HG03095 (cell line): ENCODE data around the gene PHC3.

Source experiments
- ATAC-seq: cut with Tn5 transposase; IDR thresholded peaks from one replicate; pipeline ENCODE4 v1.9.1; 2021; ENCODE audit warnings: moderate library complexity; ENCODE audit not compliant: unreplicated experiment

The PHC3 gene

DNA sequence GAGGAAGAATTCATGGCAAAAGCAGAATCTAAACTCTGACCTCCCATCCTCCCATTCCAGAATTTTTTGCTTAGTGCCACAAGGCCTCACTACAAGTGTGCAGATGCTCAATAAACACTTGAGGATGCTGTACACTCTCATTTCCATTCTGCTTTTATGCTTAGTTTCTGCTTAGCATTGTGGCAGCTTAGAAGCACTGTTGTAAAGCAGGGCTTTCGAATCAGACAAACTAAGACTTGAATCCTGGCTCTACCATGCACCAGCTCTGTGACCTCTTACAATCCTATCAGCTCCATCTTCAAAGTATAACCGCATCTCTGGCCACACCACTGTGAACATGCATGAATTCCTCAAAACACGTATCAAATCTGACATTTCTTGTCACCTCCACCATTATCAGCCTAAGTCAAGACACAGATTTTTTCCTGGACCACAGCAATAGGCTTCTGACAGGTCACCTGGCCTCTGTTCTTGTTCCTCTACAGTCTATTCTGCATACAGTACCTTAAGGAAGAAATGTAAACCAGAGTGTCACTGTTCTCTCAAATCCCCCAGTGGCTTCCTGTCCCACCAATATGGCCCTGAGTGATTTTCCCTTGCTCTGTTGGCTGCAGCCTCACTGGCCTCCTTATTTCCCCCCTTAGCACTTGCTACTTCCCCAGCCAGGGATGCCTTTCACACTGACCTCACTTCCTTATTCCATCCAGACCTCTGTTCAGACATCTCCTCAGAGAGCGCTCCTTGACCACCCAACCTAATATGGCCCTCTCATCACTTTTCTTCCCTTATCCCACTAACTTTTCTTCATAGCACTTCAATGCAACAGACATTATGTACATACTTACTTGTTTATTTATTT lies 8.1 kb upstream of the PHC3 start:
- no peak for ATAC-seq

DNA sequence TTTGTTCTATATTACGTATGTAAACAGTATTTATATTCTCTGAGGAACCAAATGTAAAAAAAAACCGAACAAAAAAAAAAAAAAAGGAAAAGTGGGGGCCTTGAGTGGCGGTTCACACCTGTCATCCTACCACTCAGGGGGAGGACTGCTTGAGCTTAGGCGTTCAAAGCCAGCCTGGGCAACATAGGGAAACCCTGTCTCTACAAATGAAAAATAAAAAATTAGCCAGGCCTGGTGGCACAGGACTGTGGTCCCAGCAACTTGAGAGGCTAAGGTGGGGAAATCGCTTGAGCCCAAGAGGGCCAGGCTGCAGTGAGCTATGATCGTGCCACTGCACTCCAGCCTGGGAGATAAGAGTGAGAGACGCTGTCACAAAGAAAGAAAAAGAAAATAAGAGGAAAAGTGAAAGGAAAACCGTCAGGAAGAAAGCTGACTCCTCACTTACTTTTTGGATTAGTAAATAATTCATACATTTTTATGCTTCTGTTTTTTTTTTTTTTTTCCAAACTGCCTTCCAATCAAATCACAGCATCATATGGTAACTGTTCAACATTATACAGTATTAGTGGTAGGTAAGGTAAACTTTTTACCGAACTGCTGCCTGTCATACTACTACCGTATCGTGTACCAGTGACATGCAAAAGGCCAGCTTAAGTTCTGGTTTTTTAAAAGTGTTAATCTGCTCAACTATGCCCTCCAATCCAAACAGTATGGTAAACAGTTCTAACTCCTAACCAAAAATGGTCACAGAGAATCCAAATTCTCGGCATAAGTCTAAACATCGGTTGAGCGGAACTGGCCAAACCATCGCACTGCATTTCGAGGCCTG lies 1.2 kb downstream of the PHC3 start:
- ATAC-seq: peak; percentile 25

DNA sequence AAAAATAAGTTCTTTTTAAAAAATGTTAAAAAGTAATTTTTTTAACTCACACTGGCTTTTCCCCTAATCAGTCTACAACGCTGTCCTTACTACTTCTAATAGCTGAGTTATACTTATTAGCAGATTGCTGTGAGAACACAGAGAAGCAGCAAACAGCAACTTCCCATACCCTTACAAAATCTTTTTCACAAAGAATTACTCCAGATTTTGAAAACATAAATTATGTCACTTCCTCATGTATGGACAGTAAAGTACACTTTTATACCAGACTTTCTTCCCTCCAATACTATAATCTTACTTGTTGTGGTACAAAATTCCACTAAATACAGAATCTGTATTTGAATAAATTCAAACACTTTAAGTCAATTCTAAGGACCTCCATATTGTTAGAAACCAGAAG lies 2.1 kb downstream of the PHC3 start:
- ATAC-seq: no peak

DNA sequence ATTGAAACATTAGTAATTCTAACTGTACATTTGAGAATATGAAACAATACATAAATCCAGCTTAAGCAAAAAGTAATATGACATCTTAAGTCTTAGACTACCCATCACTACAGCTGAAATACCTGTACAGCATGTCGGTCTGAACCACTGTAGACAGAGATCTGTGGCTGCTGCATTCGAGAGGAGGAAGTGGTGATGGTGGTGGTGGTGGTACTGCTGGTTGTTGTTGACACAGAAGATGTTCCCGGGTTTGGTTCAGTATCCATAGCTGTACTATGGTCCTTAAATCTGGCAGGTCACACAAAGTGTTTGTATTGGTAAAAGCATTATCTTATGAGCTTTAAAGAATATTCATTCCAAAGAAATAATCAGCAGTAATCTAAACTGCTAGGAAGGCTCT lies 2.9 kb downstream of the PHC3 start:
- no peak for ATAC-seq

DNA sequence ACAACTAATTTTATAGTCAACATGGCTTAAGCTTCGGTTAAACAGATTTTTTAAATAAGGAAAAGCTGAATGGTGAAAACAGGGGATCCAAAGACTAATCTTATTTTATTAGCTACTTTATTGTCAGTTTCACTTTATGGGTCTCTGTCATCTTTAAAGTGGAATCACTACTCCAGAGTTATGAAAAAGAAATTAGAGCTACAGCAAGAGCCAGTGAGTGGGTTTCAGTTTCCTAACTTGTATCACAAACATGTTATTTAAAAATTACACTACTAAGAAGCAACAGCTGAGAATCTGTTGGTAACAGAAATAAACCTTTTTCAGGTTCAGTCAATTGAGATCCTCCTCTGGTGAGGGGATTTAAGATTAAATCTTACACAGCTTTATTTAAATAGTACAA lies 10.0 kb downstream of the PHC3 start:
- peak; percentile 71 for ATAC-seq

DNA sequence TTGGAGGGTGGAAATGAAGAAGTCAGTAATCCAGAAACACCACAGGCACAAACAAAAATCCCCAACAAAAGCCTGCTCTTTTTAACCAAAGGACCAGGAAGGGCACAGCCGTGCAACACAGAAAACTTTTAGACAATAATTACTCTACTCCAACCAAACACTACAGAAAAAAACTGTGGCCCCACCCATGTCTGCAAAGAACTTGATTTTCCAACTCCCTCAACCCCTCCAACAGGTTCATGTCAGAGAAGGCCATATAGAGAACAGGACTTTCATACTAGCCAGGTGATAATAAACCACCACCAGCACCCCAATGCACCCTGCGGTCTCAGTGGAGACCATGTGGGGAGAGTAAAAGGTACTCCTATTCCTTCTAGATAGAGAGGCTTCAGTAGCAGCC lies 16.8 kb downstream of the PHC3 start:
- no peak for ATAC-seq

DNA sequence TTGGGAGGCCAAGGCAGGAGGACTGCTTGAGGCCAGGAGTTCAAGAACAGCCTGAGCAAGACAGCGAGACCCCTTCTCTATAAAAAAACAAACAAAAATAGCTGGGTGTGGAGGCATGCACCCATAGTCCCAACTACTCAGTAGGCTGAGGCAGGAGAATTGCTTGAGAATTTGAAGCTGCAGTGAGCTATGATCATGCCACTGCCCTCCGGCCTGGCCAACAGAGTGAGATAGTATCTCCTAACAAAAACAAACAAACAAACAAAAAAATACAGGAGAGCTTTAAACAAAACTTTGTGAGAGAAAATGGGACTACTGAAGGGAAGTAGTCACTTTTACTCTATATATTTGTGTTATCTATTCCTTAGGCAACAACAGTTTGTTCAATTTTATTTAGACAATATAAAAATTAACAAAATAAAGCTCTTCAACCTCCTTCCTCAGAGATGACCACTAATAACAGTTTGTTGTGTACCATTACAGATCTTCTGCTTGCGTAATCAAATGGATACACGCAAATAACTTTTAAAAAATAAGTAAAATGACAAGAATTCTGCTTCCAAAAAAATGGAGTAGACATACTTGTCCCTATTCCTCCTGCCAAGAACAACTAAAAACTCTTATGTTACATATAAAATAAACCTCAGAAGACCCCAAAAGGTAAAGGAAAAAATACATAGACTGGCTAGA lies 17.4 kb downstream of the PHC3 start:
- ATAC-seq: no peak

DNA sequence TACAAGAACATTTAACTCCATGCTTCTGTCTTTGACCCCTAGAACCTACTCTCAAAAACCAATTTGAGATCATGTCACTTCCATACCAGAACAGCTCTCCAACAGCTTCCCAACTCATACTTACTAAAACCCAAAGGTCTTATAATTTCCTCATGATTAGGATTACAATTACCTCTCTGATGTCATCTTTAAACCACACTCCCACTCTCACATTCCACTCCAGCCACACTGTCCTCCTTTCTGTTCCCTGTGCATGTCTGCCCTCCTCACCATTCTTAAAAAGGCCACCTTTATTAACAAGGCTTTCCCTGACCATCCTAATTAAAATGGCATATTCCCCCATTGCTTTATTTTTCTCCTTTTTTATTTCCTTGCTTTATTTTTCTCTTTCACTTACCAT lies 18.9 kb downstream of the PHC3 start:
- no peak for ATAC-seq

DNA sequence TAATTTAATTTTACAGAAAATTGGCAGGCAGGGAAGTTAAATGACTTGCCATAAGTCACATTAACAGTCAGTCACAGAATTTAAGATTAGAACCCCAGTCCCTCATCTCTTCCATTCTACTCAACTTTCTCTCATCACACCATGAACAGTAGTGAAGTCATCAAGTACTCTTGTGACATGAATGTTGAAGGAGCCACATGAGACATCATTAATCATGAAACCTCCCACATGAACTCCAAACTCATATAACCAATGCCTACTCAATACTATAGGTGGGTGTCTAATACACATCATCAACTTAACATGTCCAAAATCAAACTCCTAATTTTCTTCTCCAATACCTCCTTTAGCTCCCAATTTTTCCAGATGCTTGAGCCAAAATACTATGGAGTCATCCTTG lies 19.5 kb downstream of the PHC3 start:
- ATAC-seq: no peak

DNA sequence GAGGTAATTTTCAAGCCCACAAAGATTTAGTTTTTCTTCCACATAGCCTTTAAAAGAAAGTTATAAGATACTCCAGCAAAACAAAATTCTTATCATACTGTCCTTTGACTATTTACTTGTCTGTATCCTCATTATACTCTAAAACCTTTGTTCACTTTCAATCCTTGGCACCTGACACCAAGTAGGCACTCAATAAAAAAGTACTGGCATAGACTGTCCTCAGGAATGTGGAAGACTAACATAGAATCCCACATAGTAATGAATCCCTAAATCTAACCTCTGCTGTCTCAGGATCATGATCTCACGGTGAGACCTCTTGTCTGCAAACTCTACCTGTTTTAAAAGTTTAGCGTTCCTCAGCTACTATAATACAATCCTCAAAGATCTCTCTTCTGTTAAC lies 21.6 kb downstream of the PHC3 start:
- ATAC-seq: no peak

DNA sequence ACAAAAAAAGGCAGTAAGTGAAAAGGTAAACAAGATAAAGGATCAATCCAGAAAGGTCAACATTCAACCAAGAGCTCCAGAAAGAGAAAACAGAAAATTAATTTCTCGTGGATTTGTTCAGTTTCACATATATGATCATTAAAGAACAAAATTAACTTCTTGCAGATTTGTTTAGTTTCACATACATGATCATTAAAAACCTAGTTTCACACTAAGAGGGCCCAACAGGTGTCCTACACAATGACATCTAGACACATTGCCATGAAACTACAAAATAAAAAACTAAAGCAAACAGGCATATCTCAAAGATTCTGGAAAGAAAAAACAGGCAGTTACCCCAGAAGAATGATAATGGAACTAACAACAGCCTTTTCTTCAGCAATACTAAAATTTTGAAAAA lies 22.1 kb downstream of the PHC3 start:
- no peak for ATAC-seq

DNA sequence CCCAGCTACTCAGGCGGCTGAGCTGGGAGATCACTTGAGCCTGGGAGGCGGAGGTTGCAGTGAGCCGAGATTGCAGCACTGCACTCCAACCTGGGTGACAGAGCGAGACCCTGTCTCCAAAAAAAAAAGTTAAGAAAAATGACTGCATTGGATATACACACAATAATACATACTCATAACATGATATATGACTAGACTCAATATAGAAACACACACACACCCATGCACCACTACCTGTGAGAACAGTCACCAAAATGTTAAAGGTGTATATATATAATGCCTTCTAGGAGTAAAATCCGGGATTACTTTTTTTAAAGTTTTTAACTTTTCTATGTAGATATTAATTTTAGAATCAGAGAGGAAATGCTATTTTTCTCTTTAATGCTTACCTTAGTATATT lies 25.9 kb downstream of the PHC3 start:
- no peak for ATAC-seq

DNA sequence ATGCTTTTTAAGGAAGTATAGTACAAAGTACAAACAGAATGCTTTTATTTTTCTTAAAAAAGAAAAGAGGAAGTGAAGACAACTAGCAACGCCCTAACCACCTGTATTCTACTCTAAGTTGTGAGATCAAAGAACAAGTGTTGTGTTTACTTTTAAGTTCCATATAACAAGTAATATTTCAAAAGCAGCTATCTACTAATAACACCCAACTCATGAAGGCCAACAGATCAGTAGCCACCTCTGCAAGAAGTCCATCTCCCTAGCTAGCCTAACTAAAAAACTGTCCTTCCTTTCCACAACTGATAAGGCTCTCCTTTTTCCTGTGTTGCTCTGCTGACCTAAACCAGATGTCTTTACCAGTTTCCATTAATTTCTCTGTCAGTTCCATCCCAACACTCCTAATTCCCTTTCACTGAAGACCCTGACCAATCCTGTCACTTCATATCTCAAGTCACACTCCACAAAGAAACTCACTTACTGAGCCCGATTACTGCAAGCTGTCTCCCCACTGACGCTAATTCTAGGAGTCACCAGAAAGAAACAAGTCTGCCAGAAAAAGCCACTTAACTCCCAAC lies 26.9 kb downstream of the PHC3 start:
- ATAC-seq: peak; percentile 89

DNA sequence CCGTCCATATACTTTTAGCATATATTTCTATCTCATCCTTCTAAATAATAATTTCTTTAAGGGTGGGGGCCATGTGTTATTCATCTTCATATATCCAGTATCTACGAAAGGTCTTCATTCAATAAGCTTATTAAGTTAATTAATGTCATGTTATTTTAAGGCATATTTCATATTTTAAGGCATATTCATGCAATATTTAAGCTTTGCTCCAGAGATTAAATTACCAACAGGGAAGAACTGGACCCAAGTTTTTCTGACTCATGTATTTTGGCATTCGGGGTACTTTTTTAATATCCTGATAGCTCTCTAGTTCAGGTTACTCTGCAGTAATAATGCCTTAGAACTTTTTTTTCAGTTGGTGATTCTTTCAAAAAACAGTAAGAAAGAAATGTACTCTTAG lies 27.4 kb downstream of the PHC3 start:
- peak; percentile 4 for ATAC-seq

DNA sequence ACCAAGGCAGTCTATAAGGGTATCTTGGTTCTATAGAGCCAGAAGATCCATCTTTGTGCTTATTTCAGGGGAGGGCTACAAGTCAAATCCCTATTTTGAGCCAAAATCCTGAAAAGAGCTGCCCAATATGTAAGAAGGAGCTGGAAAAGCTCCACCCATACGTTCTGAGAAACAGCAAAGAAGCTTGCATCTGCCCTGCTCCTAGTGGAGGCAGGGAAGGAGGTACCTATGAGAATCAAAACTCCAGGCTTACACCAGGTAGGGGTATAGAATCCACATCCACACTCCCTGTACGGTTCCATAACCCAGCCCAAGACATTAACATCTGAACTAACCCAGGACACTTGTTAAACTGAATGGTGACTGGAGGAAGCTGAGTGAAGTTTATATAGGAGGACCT lies 30.0 kb downstream of the PHC3 start:
- ATAC-seq: no peak

DNA sequence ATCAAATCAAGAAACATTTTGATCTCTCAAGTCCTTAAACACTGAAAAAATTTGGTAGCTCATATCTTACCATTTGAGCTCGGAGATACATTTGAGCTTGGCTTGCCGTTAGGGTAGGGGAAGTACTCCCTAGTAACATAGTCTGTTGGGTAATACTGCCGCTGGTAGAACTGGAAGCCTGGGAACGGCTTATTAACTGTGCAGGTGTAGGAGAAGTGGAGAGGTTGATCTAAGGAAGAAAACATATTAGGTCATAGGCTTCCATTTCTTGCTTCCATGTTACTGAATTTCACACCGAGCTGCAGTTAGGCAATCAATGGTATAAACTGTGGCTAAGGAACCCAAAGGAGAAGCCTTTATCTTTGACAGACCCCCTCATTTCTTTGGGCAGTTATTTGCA lies 32.5 kb downstream of the PHC3 start:
- no peak for ATAC-seq

DNA sequence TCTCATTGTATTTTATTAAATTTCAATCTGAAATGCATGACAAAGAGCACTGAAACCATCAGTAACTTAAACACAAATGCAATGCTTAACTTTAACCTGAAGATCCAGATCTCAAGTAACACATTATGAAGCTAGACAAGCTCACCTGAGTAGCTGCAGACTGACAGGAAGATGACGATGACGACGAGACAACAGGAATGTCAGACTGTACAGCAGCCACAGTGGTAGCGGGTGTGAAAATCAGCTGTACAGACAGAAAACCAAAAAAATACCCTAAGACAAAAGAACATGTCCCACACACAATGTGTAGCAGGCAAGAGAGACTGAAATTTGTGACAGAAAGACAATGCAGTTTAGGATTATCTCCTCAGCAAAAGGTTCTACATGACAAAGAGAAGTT lies 36.3 kb downstream of the PHC3 start:
- no peak for ATAC-seq

DNA sequence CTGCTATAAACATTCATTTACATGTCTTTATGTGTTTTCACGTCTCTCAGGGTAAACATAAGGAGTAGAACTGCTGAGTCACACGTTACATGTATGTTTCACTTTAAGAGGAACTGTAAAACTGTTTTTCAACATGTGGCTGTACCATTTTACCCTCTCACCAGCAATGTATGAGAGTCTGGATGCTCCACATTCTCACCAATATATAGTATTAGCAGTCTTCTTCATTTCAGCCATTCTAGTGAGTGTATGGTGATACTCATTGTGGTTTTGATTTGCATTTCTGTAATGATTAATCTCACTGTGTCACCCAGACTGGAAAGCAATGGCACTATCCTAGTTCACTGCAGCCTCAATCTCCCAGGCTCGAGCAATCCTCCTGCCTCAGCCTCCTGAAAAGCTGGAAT lies 37.1 kb downstream of the PHC3 start:
- ATAC-seq: peak; percentile 86

DNA sequence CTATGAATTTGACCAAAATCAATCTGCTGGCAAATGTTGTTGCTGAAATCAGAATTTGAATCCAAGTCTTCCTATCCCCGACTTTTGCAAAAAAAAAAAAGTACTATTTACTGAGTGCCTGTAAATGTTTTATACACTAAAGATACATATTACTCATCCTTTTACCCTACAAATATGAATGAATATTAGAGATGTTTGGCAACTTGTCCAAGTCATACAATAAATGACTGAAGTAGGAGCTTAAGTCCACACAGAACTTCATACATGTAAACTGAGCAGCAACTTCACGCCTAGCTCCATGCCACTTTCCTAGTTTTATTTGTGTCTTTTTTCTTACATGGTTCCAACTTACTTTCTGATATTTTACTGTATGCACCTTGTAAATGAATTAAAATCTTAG lies 39.2 kb downstream of the PHC3 start:
- no peak for ATAC-seq

DNA sequence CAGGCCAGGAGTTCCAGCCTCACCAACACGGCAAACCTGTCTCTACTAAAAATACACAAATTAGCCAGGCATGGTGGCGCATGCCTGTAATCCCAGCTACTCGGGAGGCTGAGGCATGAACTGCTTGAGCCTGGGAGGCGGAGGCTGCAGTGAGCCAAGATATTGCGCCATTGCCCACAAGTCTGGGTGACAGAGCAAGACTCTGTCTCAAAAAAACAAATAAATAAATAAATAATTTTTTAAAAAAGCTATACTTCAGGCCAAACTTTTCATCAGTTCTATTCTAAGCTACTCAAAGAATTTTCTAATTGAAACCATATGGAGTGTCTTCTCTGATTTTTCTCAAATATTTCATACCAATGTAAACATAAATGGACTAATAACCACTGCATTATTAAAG lies 43.5 kb downstream of the PHC3 start:
- ATAC-seq: no peak

DNA sequence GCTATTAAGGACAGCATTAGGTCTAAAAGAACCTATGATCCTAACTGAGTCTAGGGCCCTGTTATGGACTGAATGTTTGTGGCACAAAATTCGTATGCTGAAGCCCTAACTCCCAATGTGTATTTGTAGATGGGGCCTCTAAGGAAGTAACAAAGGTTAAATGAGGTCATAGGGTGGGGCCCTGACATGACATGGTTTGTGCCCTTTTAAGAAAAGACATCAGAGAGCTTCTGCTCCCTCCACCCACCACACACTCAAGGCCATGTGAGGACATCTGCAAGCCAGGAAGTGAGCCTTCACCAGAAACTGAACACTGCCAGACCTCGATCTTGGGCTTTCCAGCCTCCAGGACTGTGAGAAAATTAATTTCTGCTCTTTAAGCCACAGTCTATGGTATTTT lies 49.2 kb downstream of the PHC3 start:
- no peak for ATAC-seq
